Fibroblast of skin of back (primary cell): ENCODE measurements around the gene ZNF653.
"Not testable (repeated sequence)": the region's sequence is repeated elsewhere in the genome, so short reads cannot be mapped to it uniquely, and the experiment has no call there.

ENCODE experiments used
- DNase-seq: peaks from one replicate; pipeline ENCODE4 v3.0.0-alpha.2; 2013

ZNF653 gene

DNA sequence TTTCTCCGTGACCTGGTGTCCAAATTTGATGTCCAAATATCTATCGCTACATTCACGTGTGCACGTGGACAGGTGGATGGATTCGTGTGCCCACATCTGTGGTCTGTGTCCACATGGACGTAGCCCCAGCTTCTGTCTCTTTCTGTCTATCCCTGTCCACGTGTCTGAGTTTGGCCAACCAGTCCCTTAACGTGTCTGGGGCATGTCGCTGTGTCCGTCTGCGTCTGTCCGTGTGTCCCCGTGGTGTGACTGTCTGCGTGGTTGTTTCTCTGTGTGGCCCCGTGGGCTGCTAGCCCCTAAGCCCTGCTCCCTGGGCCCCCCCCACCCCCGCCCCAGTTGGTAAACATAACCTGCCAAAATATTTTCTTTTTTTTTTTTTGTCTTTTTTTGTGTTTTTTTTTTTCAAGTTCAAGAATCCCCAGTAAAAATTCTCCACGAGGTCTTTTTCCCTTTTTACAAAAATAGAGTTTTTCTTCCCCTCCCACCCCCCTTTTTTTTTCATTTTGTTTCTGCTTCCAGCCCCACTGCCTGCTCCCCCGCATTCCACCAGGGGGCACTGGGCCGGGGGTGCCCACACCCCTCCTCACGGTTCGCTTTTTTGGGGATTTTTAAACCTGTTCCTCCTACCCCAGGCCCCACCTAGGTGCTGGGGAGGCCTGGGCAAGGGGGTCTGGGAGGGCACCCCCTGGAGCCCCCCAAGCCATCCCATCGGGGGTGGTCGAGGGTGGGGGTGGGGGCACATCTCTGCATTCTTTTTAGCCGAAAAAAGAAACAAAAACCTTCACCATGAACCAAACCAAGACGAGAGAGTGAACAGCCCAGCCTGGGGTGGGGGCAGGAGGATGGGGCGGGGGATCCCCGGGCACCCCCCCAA, 51.9 kb downstream of the ZNF653 start:
- DNase-seq: no peak

DNA sequence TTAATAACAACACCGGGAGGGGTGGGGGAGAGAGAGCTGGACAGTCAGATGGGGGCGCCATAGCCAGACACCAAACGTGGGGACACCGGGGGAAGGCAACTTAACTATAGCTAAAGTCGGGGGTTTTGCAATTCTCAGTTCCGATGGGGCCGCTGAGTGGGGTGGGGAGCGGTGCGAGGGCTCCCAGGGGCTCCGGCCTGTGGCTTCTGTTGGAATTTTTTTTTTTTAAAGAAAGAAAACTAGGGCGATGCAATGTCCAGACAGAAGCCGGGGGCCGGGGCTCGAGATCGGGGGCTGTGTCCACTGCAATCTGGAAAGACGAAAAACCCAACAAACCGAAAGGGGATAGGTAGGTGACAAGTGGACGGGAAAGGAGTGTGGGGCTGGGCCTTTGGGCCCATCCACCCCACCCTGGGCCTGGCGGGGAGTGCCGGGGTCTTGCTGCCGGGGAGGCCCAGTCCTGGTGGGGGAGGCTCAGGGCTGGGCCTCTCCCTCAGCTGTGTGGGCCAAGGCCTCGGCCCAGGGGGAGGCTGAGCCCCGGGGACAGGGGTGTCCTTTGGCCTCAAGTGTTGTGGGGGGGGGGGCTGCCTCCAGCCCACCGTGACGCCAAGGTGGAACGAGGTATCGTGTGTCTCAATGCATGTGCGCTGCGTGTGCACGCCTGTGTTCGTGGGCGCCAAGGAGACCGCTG, 52.9 kb downstream of the ZNF653 start:
- no peak for DNase-seq

DNA sequence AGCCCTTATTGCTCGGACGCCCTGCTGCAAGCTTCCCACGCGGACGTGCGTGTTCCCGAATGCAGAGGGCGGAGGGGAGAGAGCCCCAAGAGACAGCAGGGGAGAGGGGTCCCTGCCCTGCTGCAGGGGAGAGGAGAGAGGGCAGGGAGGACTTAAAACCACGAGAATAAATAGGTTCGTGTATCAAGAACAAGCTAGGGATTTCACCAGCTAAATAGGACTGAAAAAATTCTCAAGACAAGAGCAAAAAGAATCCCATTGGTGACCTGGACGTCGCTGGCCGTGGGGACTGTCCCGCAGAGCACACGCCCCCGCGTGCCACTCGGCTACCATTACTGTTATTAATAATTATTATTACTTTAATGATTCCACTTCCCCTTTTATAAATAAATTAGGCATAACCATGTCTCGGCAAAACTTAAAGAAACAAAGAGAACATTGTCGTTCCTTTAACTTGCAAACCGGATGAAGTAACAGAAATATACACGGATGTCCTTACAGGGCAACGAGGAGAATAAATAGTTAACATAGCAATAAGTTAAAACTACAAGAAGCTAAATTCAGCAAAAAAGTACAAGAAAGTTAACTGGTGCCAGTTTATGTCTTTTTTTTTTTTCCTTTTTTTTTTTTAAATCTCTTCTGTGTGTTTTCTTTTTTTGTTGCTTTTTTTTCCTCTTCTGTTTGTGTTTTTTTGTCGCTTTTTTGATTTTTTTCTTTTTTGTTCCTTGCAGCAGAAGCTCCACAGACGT, 53.6 kb downstream of the ZNF653 start:
- DNase-seq: no peak

DNA sequence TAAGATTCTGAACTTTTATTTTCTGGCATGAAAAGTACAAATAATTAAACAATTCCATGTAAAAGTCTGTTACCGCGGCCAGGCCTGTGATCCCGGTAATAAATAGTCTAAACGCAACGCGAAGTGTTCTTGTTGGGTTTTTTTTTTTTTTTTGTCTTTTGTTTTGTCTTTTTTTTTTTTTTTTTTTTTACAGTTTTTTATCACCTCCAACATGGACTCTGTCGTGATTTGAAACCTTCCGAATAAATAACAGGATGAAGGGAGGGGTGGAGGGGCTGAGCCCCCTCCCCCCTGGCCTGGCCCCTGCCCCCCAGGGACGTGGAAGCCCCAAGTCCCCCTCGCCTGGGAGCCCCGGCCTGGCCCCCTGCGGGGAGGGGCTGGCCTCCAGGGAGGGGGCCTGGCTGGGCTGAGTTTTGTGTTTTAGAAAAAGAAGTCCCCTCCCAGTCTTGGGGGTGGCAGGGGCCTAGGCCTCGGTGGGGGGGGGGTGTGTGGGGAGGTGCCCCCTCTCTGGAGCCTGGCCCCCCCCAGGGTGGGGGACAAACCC, 54.2 kb downstream of the ZNF653 start:
- no peak for DNase-seq

DNA sequence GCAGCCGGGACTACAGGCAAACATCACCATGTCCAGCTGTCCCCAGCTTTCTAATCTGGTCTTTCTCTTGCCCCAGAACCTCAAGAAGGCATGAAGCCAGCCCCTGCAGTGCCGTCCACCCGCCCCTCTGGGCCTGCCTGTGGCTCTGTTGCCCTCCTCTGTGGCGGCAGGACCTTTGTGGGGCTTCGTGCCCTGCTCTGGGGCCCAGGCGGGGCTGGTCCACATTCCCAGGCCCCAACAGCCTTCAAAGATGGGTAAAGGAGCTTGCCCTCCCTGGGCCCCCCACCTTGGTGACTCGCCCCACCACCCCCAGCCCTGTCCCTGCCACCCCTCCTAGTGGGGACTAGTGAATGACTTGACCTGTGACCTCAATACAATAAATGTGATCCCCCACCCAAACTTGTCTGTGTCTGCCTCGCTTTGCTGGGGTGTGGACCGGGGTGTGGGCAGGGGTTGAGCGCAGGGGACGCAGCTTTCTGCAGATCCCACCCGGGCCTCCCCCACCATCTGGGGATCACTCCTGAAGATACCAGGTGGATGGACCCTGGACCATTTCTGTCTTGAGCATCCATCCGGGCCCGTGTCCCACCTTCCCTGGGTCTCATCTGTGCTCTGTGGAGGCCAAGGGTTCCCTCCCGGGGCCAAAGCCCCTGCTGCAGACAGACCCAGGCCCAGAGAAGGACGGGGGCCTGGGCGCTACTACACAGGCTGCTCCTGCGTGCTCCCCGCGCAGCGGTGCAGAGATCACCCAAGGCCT, 54.9 kb downstream of the ZNF653 start:
- no peak for DNase-seq

DNA sequence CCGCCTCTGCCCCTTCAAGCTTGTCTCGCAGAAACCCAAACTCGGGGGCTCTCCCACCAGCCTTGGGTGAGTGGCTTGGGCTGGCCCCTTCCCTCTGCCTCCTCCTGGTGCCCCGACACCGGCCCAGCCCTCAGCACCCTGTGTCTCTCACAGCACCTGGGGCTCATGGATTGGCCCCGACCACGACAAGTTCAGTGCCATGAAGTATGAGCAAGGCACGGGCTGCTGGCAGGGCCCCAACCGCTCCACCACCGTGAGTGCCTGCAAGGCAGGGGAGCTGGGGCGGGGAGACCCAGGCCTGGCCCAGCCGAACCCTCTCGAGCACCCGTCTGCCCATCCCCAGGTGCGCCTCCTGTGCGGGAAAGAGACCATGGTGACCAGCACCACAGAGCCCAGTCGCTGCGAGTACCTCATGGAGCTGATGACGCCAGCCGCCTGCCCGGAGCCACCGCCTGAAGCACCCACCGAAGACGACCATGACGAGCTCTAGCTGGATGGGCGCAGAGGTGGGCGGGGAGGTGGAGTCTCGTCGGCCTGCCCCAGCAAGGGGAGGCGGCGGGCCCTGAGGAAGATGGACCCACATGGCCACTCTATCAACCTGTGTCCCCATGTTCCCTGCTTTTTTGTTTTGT, 56.6 kb downstream of the ZNF653 start:
- DNase-seq: no peak

DNA sequence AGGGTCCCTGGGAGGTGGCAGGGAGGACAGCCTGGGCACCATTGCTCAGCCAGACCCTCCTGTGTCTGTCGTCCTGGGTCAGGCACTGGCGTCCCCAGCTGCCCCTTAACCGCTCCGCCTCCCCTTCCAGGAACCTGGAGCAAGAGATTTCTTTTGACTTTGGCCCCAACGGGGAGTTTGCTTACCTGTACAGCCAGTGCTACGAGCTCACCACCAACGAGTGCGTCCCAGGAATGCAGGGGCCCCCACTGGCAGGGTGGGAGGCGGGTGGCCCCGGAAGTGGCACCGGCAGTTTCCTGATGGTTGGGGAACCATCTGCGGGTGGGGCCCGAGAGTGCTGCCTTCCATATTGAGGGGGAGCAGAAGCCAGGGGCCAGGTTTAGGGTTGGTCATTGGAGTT, 57.2 kb downstream of the ZNF653 start:
- no peak for DNase-seq

DNA sequence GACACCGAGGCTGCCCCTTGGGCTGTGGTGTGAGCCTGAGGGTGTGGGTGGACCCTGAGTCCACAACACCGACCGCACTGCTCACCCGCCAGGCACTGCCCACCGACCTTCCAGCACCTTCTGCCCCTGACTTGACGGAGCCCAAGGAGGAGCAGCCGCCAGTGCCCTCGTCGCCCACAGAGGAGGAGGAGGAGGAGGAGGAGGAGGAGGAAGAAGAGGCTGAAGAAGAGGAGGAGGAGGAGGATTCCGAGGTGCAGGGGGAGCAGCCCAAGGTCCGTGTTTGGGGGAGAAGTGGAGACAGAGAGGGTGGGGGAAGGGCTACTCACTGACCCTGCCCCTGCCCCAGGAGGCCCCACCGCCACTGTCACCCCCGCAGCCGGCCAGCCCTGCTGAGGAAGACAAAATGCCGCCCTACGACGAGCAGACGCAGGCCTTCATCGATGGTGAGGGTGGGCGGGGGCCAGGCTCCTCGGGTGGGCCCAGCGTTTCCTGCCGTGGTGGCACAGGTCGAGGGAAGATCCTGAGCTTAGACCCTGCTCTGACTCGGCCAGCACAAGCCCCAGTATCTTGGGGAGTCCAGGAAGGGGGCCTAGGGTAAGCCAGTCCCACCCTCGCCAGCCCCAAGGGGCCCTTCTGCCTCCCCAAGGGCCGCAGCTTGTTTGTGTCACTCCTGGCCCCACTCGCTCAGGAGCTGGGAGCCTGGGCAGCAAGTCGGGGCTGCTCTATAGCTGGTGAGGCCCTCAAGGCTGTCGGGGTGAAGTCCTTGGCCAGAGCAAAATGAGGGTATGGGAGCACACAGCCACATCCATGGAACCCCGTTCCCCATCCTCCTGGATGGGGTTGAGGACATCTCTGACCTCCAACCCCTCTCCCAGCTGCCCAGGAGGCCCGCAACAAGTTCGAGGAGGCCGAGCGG, 58.0 kb downstream of the ZNF653 start:
- no peak for DNase-seq

DNA sequence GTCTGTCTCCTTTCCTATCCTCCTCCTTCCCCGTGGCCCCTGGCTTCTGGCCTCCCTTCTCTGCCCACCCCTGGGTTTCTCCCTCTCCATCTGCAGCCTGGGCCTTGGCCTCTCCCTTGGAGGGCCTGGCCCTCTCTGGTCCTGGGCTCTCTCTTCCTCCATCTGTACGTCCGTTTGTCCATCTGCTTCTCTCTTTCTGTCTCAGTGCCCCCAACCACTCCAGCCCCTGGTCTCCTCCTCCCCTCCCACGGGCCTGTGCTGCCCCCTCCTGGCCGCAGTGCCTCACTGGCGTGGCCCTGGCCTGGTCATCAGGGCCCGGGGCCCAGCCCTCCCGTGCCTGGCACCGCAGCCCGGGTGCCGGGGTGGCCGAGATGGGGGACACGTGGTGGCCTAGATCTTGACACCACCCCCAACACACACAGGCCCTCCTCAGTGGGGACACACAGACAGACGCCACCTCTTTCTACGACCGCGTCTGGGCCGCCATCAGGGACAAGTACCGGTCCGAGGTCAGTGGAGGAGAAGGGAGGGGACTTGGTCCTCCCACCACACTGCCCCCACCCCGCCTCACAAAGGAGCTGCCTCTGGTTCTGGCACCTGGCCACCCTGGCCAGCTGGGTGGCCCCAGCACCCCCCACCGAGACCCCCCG, 58.9 kb downstream of the ZNF653 start:
- peak; percentile 29 for DNase-seq

DNA sequence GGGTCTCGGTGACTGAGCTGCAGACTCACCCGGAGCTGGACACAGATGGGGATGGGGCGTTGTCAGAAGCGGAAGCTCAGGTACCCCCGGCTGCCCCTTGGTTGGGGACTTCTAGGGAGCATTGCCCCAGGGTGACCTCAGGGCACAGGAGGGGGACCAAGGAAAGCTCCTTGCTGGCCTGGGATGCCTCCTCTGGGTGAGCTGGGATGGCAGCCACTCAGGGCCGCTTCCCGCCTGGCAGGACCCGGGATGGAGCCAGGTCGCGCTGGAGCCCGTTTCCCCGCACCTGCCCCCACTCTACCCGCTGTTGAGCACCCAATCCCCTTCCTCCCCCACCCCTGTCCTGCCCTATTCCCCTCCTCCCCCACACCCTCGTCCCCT, 59.4 kb downstream of the ZNF653 start:
- DNase-seq: no peak

DNA sequence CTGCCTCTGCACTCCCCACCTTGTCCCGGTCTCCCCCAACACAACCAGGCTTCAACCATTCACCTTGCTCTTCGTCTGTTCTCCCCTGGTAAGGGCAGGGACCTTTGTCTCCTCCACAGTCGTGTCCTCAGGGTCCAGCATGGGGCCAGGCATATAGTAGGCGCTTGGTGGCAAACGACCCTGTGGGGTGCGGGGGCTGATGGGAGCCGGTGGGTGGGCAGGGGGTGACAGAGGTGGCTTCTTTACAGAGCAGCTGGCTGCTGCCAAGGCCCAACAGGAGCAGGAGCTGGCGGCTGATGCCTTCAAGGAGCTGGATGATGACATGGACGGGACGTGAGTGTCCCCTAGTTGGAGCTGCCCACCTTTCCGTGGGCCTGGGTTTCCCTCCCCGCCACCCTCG, 60.5 kb downstream of the ZNF653 start:
- no peak for DNase-seq

DNA sequence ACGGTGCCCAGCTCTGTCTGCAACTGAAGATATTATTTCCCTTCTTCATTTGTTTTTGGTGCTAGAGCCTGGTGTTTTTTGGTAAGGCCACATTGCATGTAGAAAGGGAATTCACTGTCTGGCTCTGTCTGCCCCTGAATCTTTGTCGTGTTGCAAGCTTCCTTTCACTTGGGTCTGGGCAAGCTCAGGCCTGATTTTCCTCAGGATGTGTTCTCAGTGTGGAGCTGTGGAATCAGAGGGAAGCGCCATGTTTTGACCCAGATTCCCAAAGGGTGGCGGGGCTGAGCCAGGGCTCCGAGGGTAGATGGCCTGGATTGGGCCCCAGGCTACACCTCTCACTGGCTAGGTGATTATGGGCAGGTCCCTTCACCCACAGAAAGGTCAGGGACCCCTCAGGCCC, 61.6 kb downstream of the ZNF653 start:
- no peak for DNase-seq

DNA sequence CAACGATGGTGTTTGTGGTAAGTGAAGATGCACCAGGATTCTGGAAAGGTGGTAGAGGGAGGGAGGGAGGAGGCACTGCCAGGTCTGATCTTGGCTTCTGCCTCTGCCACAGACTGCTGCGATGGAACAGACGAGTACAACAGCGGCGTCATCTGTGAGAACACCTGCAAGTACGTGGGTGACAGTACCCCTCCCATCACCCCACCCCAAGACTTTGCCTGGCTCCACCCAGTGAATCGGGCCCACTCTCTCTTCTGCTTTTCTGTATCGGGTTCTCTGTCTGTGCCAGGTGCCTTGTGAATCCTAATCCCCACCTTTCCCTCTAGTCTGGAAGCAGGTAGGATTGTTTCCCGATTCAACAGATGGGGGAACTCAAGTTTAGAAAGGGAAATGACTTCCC, 67.7 kb downstream of the ZNF653 start:
- no peak for DNase-seq

DNA sequence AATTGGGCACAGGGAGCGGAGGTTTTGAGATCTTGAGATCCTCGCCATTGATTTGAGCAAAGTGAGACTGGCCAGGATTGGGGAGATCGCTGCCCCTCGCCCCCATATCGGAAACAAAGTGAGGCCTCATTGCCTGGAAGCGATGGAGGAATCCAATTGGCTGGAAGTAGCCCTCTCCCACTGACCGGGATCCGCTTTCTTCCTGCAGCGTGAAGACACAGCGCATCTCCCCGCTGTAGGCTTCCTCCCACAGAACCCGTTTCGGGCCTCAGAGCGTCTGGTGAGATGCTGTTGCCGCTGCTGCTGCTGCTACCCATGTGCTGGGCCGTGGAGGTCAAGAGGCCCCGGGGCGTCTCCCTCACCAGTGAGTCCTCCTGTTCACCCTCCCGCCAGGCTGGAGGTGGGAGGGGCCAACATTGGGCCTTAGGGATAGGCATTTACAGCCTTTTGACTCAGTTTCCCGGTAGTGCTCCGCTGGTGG, 69.8 kb downstream of the ZNF653 start:
- DNase-seq: peak; percentile 18

DNA sequence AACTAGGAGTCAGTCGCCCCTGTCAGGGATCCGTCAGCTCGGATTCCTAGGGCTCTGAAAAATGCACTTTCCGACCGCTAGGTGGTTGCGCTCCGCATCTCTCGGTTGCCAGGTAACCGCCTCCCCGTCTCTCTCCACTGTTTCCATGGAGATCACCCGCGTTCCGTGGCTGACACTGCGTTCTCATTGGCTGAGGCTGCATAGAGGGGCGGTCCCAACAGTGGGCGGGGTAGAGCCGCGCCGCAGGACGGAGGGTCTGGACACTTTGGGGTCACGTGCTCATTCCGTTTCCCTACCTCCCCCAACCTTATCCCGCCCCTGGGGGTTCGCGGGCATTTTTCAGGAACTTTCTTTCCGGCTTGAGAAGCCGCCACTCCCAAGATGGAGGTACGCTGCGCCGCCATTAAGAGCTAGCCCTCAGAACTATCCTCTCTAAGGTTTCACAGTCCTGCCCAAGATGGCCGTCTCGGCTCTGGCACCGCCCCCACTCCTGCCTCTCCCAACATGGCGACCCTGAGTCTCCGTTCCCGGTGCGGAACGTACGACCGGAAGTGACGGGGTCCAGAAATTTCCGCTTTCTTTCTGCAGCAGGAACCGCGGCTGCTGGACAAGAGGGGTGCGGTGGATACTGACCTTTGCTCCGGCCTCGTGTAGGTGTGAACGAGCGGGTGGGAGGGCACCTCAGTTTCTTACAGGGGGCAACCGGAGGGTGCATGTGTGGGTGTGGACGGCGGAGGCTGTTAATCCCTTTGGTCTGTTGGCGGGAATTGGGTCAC, 70.4 kb downstream of the ZNF653 start, which contains the start of the genes ODAD3 and PRKCSH:
TSS of gene ODAD3 (minus strand) at position 65 of the 776 bp plus-strand sequence. CDS start 105 bp downstream, outside the sequence.
TSS of gene PRKCSH (plus strand) at position 579 of the 776 bp plus-strand sequence. CDS start 483 bp downstream, outside the sequence.
- peak; percentile 100 for DNase-seq

DNA sequence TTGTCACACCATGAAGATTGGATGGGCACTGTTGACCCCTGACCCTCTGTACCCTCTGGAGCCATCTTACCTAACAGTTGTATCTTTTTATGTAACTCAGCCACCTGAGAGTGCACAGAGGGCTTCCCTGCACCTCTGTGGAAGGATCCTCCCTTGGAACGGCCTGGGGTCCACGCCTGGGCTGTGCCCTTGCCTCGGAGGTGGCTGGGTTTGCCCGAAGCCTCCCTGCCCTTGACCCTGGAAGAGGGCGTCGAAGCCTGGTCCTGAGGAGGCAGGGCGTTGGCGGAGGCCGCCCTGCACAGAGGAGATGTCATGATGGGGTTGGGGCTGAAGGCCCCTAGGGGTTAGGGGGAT, 71.0 kb downstream of the ZNF653 start:
- no peak for DNase-seq

DNA sequence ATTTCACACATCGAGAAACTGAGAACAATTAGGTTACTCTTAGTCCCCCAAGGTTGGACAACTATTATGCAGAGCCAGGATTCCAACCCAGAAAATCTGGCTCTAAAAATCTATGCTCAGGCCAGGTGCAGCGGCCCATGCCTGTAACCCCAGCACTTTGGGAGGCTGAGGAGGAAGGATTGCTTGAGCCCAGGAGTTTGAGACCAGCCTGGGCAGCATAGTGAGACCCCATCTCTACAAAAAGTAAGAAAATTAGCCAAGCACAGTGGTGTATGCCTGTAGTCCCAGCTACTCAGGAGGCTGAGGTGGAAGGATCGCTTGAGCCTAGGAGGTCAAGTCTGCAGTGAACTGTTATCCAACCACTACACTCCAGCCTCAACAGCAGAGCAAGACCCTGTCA, 72.1 kb downstream of the ZNF653 start:
- not testable (repeated sequence) for DNase-seq
